ENCODE results near the gene RNF213. TPM values are rescaled to one million over a fixed set of nuclear protein-coding genes. Genes with fewer than 3 reads are reported as not detected.

Gene RNF213
- total and polyA plus RNA-seq, 2 of the 8 experiments (the other 6 are each of a cell fraction or from before 2014, with no cell fraction given): 33.8 to 62.8 TPM

GRCh38 chr17:80348551-80349150, 88.0 kb downstream of the RNF213 start:
- Histone ChIP-seq H2BK20ac (ENCODE audit: low read length) (no peak overlapping the region), H3K79me2 (ENCODE audit: control insufficient read depth in 1 of 2, insufficient read depth in 2 of 2, low read length in 2 of 2) (no peaks in the 10 kb centered on the region), H3K4me1 (replicated peaks in 1 of 4; ENCODE audit: control insufficient read depth in 3 of 4, insufficient read depth in 4 of 4, low read length in 3 of 4) (no peaks in the 10 kb centered on the region), H4K8ac (ENCODE audit: extremely low read depth, insufficient read depth, low read length) (no peak overlapping the region), H3K56ac (replicated peaks; ENCODE audit: insufficient read length, low read depth, low read length) (no peak overlapping the region), H4K5ac (ENCODE audit: insufficient read length, low read depth, low read length) (no peak overlapping the region), H3K23me2 (ENCODE audit: low read depth, low read length) (no peaks in the 10 kb centered on the region), H2BK5ac (ENCODE audit: low read depth, low read length) (no peak overlapping the region), H2BK15ac (ENCODE audit: low read length) (no peak overlapping the region), H3K27ac (ENCODE audit: low read depth, low read length) (no peak overlapping the region), H2AFZ (ENCODE audit: low read length) (no peak overlapping the region), H3K36me3 (ENCODE audit: control insufficient read depth in 2 of 4, insufficient read depth in 4 of 4, low read length in 3 of 4) (peaks cover 38 to 82% (median 71%) of the 10 kb centered on the region in 4 experiments), H3K23ac (ENCODE audit: insufficient read length) (no peak overlapping the region), H3K9ac (replicated peaks in 1 of 4; ENCODE audit: extremely low read depth in 1 of 4, low read depth in 3 of 4, low read length in 3 of 4) (no peak overlapping the region), H3K4me2 (ENCODE audit: insufficient read depth in 1 of 2, low read depth in 2 of 2, low read length in 2 of 2) (no peak overlapping the region), H3K18ac (ENCODE audit: extremely low read depth, low read length) (no peak overlapping the region), H3K79me1 (ENCODE audit: low read depth, low read length) (peaks cover 2% of the 10 kb centered on the region; the same call in 1 of the 2 replicates), H4K20me1 (replicated peaks in 1 of 2; ENCODE audit: control insufficient read depth in 1 of 2, insufficient read depth in 2 of 2, low read length in 2 of 2) (peaks cover 7 to 13% of the 10 kb centered on the region in 2 experiments), H3K4ac (replicated peaks; ENCODE audit: insufficient read length, low read depth, low read length) (no peak overlapping the region), H3K14ac (ENCODE audit: insufficient read length) (no peak overlapping the region), H2BK12ac (ENCODE audit: low read depth, low read length) (no peak overlapping the region), H3K9me3 (ENCODE audit: insufficient read depth in 2 of 2, low read depth in 1 of 2, low read length in 1 of 2) (no peaks in the 10 kb centered on the region), H4K91ac (replicated peaks; ENCODE audit: insufficient read length, low read length) (no peak overlapping the region), H3K4me3 (ENCODE audit: extremely low read depth in 1 of 4, insufficient read depth in 2 of 4, low read depth in 3 of 4, low read length in 4 of 4) (no peak overlapping the region), H2AK5ac (ENCODE audit: low read depth, low read length) (no peak overlapping the region), H2BK120ac (replicated peaks; ENCODE audit: low read depth, low read length) (no peak overlapping the region), H3K27me3 (replicated peaks in 1 of 4; ENCODE audit: control insufficient read depth in 3 of 4, extremely low read depth in 1 of 4, insufficient read depth in 3 of 4, low read length in 3 of 4) (no peaks in the 10 kb centered on the region)
- DNase-seq (ENCODE audit: low read depth in 1 of 2, low spot score in 2 of 2) (no peak), FAIRE-seq (no peak)
- WGBS, 2 experiments (ENCODE audit: extremely low coverage in 1 of 2, insufficient coverage in 1 of 2, insufficient read length in 1 of 2, insufficient replicate concordance in 2 of 2, low coverage in 1 of 2, low lambda C conversion rate in 2 of 2, missing lambda C conversion rate in 1 of 2): 94% methylated on average over 15 of the region's 18 CpGs; no CpG with 5 or more reads in 1 of the 2 experiments
- CTCF ChIA-PET (ENCODE audit: partially characterized antibody): interaction anchor here (0.7 to 5.5 kb wide), 3 partner anchors 14 to 30 kb away, joined by 3 to 29 read pairs (median 3); no protein-coding TSS in a partner anchor
- TF ChIP-seq ATF2 (IDR thresholded peaks at IDR 0.05; ENCODE audit: low read length) (no peak), EGR1 (IDR thresholded peaks at IDR 0.05; ENCODE audit: borderline replicate concordance, low read depth, low read length) (no peak), CBX8 (IDR thresholded peaks at IDR 0.05; ENCODE audit: borderline replicate concordance, low read depth, low read length) (no peak), SP1 (IDR thresholded peaks at IDR 0.05; ENCODE audit: low read depth, low read length) (no peak), SP2 (IDR thresholded peaks at IDR 0.05; ENCODE audit: low read length) (no peak), CHD1 (IDR thresholded peaks at IDR 0.05; ENCODE audit: low read depth, low read length) (no peak)
- POLR2A ChIA-PET (ENCODE audit: partially characterized antibody): no interaction called here

Data from H1 (cell line).